ENCODE measurements around the gene TLE3. TPM values are rescaled to one million over a fixed set of nuclear protein-coding genes. Genes with fewer than 3 reads are reported as not detected.
A peak's percentile ranks its signal among the peaks of the same experiment; 100 is the strongest.

The TLE3 gene
- total and polyA plus RNA-seq, 2 of the 13 experiments (the other 11 are each of a cell fraction or from before 2014, with no cell fraction given): 11.9 to 13.8 TPM

GRCh38 chr15:70100474-70101341, 3.0 kb upstream of the TLE3 start:
- peak overlapping the region in 2 of 3 experiments; percentile 20 to 68; a peak in 4 of 6 replicates for H3K4me3 ChIP-seq (replicated peaks in 1 of 3; ENCODE audit: insufficient read depth in 1 of 3, low read depth in 2 of 3, low read length in 3 of 3)
- no peaks in the 10 kb centered on the region for H3K36me3 ChIP-seq (replicated peaks in 1 of 2; ENCODE audit: control insufficient read depth in 1 of 2, insufficient read depth in 2 of 2, low read length in 2 of 2)
- CTCF ChIA-PET (ENCODE audit: low intra/inter-chr PET ratio, low total read pairs): no interaction called here
- H3K27me3 ChIP-seq (ENCODE audit: control insufficient read depth in 1 of 2, insufficient read depth in 2 of 2, low read length in 2 of 2): peaks cover 6 to 29% of the 10 kb centered on the region in 2 experiments
- WGBS (ENCODE audit: low lambda C conversion rate): 1% methylated on average over 32 of the region's 54 CpGs
- H3K4me2 ChIP-seq (ENCODE audit: low read depth, low read length): peak overlapping the region; percentile 64
- H3K27ac ChIP-seq (ENCODE audit: extremely low read length, insufficient read depth, low read length): no peak overlapping the region
- FAIRE-seq (no peak), DNase-seq (ENCODE audit: low spot score) (peak; percentile 12), ATAC-seq (peak; percentile 19)
- in situ Hi-C loops (cut with HindIII; ENCODE audit: extremely low pct_ligation_motif_present, low pct_unique_long_range_greater_than_20kb) (no loop called here), intact Hi-C loops (cut with micrococcal nuclease; ENCODE audit: unreplicated experiment) (loop anchor here (1.0 to 2.0 kb wide), 2 partner anchors 11 to 40 kb away; no protein-coding TSS in a partner anchor)
- peaks cover 11% of the 10 kb centered on the region for H3K79me2 ChIP-seq (ENCODE audit: insufficient read depth, low read length)
- no peaks in the 10 kb centered on the region for H3K9me3 ChIP-seq (ENCODE audit: low read length)
- peaks cover 44% of the 10 kb centered on the region for H3K4me1 ChIP-seq (ENCODE audit: insufficient read depth, low read length)
- POLR2A ChIA-PET: interaction anchor here (0.7 to 12.3 kb wide), 6 partner anchors 10 to 539 kb away, joined by 3 to 152 read pairs (median 9); no protein-coding TSS in a partner anchor
- no peak overlapping the region for H2AFZ ChIP-seq (ENCODE audit: low read length)
- H4K20me1 ChIP-seq (ENCODE audit: insufficient read depth, low read length): peaks cover 7% of the 10 kb centered on the region; the same call in 1 of the 2 replicates
- no TSS peak for BruUV-seq (replicated peaks)
- peak overlapping the region; percentile 13; the same call in 1 of the 2 replicates for H3K9ac ChIP-seq (ENCODE audit: insufficient read depth, low read depth, low read length)
- TF ChIP-seq CHD4 (IDR thresholded peaks at IDR 0.05; ENCODE audit: borderline replicate concordance, low read length) (peak; percentile 46; the same call in 1 of the 2 replicates), MED13 (CRISPR knock-in tag; IDR thresholded peaks at IDR 0.05) (no peak), SP2 (CRISPR knock-in tag; IDR thresholded peaks at IDR 0.05) (no peak), DPF2 (CRISPR knock-in tag; IDR thresholded peaks at IDR 0.05; ENCODE audit: borderline replicate concordance, low read depth) (0 out of 2 replicates have a peak, but pooled peaks have one; percentile 28), ERF (CRISPR knock-in tag; IDR thresholded peaks at IDR 0.05) (no peak), CTCF (CRISPR knock-in tag; IDR thresholded peaks at IDR 0.05) (peak; percentile 38), ZNF503 (CRISPR knock-in tag; IDR thresholded peaks at IDR 0.05) (no peak), BCL6 (CRISPR knock-in tag; IDR thresholded peaks at IDR 0.05) (peak; percentile 66), SNAI1 (CRISPR knock-in tag; IDR thresholded peaks at IDR 0.05; ENCODE audit: borderline replicate concordance) (no peak), ZNF557 (CRISPR knock-in tag; IDR thresholded peaks at IDR 0.05) (no peak), AKNA (CRISPR knock-in tag; IDR thresholded peaks at IDR 0.05; ENCODE audit: borderline replicate concordance) (no peak), SP4 (CRISPR knock-in tag; IDR thresholded peaks at IDR 0.05) (no peak)
